NCI-H1436 treated with DMSO at 0.1 percent for 48 hours (cell line): Measurements from ENCODE around the gene IL31RA.

ENCODE experiments used
- DNase-seq: peaks from one replicate; lab custom pipeline; 2025; lab: John Stamatoyannopoulos, UW

The IL31RA gene

DNA sequence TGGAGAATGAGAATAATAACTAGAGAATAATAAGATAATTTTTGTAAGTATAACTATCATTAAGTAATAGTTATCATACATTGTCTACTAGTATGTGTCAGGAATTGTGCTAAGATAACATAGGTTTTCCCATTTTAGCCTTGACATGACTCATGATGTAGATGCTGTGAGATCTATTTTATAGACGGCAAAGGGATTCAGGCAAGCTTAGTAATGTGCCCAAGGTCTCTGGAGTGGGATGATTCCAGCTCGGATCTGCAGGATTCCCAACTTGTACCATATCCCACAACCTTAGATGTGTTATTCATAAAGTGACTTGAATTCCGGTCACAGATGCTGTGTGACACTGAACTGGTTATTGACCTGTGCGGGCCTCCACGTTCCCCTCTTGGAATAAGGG is 51.5 kb downstream of the IL31RA start:
- DNase-seq, result no peak

DNA sequence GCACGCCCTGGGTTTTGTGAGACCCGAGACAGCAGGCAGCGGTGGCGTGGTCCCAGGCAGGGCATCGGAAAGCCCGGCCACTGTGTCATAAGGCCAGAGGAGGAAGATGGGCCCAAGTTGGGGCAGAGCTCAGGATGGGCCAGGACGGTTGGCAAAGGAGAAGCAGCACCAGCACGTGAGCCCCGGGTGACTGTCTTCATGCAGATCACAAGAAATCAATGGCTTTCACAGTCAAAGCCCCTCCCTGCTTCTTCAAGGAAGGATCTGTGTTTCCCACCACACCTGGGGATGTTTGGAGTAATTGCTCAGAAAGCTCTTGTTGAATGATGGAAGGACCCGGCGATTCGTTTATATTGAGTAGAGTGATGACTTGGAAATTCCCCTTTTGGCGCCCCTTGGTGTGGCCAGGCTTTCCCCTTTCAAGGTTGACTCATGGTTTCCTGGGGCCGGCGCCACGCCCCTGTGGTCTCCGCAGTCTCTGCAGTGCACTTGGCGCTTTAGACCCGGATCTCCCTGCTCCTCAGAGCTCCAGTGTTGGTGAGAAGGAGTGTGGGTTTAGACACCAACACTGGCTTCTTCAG is 52.1 kb downstream of the IL31RA start:
- DNase-seq, result no peak

DNA sequence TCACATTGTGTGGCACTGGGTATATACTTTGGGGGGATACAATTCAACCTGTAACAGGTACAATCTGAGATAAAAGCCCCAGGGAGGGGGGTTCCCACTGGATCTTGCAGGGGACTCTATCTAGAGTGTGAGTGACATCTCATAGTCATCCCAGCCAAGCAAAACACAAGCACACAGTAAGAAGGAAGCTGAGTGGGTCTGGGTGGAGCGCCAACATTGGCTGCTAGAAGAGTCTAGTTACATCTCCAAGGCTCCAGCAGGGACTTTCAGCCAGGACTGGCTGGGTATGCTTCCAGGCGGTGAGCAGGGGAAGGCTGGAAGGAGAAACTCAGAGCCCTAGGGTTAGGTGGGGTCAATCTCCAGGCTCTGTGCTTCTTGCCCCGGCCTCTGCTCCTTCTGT is 53.0 kb downstream of the IL31RA start:
- no peak for DNase-seq

DNA sequence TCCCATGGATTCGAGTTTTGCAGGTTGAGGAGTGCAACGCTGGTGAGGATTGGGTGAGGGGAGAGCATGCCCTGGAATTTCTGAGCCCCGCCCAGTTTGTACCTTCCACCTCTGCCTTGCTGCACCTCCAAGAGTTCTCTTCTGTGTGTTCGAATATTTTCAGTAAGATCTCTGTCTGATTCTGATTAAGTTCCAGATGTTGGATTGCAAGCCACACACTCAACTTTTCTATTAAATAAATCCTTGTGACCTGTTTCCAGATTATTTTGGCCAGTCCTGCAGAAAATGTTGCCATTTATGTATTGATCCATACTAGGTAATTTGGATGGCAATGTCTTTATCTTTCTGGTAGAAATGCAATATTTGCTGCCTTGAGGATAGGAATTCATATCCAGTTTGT is 54.1 kb downstream of the IL31RA start:
- DNase-seq, result no peak

DNA sequence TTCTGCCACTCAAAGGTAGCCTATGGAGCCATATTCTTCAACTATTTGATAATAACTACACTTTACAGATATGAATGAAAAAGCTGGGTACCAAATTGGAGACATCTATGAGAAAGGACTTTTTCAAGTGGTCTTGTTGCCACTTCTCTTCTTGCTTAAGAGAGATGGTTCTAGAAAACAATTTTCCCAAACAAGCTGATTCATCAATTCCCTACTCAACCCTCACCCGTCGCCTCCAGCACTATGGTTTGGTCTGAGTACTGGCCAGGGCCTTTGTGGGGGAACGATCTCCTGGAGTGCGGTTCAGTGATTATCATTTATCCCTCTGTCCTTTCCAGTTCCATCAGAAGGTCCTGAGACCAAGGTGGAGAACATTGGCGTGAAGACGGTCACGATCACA is 56.8 kb downstream of the IL31RA start:
- no peak for DNase-seq

DNA sequence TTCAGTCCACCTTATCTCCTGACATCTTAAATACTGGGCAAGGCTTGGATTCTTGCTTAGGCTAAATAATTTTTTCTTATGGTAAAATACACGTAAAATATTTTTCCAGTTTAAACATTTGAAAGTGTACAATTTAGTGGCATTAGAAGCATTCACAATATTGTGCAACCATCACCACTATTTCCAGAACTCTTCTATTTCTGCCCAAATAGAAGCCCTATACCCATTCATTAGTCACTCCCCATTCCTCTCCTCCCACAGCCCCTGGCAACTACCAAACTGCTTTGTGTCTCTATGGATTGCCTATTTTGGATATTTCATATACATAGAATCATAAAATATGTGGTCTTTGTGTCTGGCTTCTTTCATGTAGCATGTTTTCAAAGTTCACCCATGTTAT is 57.6 kb downstream of the IL31RA start:
- no peak for DNase-seq

DNA sequence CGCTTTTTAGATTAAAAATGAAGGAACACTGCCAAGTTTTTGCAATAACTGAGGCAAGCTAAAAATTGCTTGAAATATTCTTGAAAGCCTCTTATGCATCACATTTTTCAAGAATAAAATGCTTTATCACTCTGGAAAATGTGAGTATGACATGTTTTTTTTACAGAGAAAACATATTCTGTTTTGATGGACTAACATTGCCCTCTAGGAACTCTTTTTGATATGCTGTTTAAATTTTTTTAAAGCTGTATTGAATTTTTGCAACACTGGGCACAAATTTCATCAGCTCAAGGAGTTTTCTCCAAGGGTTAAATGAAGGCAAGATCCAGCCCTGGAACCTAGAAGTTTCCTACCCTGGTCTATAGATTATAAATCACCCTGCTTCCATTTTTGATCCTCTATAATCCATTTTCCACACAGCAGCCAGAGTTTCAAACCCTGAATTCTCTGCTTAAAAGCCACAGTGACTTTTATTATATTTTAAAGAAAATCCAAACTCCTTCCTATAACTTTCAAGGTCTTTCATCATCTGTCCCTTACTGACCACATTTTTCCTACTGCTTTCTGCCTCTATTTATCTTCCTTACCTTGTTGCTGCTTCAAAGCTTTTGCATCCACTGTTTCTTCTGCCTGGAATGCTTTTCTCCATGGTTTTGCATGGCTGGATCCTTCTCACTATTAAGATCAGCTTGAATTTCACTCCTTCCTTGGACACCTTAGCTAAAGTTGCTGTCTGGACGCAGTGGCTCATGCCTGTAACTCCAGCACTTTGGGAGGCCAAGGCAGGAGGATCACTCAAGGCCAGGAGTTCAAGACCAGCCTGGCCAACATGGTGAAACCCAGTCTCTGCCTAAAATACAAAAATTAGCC is 60.9 kb downstream of the IL31RA start:
- no peak for DNase-seq

DNA sequence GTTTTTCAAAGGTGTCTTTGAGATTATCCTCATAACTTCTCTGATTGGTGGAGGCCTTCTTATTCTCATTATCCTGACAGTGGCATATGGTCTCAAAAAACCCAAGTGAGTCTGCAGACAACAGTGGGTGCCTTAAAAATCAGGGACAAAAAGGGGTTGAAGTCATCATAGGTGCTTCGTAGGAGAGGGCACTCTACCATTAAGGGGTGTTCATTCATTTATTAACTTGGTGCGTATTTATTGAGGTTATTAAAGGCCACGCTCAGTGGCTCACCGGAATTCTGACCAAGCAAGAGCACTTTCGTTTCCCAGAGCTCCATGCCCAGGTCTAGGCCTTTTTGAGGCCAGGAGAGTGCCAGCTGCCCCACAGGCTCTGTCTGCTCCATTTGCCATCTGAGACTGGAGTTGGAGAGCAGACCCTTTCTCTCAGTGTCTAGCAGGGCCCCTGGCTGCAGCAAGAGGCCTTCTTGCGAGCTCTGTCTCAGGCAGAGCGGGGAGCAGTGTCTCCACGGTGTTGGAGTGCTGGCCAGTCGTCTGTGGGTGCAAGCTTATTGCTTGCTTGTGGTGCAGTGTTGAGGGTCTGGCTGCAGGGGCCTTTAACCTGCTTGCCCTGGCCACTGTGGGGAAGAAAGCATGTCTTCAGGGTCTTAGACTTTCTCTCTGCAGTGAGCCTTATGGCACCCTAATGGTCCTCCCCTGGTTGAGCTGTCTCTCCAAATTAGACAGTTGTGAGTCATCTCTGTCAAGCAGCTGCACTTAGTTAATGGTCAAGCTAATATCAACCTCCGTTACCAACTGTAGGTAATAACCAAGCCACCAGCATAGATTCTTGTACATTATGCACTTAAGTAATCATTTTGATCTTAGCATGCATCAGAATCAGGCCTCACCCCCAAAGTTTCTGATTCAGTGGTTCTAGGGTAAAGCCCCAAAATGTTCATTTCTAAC is 62.6 kb downstream of the IL31RA start:
- DNase-seq, result no peak

DNA sequence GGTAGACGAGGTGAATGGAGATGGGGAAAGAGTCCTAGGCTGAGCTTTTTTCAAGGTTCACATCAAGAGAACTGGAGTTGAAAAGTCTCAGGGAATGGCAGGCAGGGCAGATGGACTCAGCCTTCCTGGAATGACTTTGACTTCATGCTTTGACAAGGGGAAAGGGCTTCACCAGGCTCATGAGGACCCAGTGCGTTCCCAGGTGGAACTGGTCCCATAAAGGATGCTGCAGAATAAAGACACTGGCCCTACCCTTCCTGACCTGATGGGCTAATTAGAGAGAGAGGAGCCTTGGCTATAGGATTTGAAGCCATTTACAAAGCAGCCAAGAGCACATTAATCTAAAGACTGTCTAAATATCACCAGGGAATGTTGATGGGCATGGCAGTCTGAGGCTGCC is 63.8 kb downstream of the IL31RA start:
- DNase-seq, result no peak

DNA sequence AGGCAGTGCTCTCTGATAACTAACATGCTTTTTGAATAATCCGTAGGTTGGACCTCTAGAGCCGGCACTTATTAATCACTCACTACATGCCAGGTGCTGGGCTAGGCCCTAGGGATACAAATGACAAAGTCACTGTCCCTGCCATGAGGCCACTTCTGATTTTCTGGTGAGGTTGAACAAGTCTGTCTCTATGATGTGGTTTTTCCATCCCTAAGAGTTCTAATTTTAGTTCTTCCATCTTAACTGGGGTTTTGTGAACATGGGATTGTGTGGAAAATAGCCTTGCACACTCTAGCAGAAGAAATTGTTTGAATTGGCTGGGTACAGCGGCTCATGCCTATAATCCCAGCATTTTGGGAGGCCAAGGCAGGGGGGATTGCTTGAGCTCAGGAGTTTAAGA is 64.6 kb downstream of the IL31RA start:
- no peak for DNase-seq

DNA sequence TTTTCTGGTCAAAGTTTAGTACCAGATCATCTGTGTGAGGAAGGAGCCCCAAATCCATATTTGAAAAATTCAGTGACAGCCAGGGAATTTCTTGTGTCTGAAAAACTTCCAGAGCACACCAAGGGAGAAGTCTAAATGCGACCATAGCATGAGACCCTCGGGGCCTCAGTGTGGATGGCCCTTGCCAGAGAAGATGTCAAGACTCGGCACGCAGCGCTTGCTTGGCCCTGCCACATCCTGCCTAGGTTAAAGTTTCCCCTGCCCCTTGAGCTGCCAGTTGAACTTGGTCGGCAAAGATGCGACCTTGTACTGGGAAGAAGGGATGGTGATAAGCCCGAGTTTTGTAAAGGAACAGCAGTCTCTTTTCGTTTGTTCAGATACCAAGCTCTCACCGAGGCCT is 65.8 kb downstream of the IL31RA start:
- no peak for DNase-seq

DNA sequence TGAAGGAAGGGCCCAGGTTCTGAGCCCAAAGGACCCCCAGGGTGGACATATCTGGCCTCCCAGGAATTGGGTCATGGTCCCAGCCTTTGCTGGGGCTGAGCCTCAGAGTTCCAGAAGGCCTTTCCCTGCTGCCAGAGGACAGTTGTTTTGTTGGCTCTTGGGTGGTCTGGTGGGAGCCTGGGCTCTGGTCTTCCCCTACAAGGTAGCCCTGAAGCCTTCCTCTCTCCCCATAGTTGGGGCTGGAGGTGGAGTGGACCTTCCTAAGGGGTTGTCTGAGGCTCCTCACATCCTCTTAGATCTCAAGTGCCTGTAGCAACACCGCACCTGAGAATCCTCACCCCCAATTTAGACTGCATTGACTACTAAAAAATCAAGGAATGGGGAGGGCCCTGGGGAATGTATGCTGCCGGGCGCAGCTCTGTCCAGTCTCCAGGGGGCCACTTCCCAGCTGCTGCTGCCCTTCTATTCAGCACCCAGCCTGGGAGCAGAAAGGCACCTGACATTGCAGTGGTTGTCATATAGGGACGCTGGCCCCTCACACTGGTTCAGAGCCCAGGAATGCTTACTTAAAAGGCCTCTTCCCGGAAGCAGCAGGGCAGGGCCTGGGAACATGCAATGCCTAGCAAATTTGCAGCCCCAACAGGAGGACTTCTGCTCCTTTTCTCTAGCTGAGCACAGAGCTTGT is 66.4 kb downstream of the IL31RA start:
- no peak for DNase-seq

DNA sequence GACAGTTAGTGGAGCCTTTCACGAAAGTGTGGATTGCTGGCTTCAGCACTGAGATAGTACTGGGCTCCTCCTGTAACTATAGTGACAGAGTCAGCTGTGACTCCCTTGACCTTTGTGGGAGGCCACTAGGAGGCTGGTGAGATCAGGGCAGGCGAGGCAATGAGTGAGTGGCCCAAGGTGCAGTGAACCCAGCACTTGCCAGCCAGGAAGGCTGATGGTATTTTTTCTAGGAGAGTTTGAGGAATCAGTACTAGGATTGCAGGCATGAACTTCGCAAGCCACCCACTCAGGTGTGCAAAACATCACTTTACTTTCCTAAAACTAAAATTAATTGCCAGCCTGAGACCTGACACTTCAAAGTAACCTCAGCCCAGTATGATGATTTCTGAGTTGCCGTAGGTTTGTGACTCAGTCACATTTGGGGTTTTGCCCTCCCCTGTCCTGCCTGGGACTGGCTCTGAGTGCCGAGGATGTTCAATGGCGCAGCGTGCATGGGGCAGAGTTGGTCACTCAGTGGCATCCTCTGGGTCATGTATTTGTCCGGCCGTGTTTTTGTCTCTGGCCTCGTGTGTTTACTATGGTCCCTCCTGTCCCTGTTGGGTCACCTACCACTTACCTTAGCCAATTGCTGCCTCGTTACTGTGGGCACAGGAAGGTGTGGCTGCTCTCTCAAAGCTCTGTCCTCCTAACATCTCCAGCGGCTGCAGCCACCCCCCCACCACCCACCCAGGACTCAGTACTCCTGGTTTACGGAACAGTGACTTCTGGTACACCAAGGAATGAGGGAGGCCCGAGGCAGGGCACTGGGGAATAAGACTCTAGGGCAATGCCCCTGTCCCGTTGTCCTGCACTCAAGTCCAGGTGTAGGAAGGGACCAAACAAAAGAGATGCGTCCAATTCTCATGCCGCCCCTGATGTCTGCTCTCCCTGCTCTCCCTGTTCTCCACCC is 67.2 kb downstream of the IL31RA start:
- DNase-seq, result no peak

DNA sequence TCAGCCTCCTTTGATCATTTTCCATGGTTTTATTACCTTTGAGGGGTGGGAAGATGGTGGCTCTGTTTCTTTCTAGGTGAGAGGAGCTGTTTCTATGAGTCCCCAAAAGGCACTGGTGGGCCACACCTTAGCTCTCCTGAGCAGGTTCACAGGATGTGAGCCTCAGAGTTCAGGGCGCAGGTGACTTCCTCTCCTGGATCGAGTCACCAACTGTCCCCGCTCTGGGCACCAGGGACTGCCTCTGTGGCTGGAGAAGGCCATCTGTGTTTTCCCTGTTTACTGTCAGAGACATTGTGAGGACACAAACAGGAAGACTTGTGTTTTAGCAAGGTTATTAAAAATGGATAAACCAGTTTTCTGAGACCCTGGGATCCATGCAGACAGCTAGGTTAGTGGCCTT is 68.5 kb downstream of the IL31RA start:
- DNase-seq, result no peak

DNA sequence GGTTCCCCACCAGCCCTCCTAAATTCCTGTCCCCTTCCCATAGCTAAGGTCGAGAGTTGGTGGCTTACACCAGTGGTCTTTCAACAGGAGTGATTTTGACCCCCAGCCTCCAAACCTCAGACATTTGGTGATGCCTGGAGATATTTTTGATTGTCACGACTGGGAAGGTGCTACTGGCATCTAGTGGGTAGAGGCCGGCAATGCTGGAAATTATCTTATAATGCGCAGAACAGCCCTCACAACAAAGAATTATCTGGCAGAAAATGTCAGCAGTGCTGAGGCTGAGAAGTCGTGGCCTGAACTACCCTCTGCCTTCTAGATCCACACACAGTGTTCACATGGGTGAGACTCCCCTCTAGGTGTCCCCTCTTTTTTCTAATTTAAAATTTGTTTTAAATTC is 69.6 kb downstream of the IL31RA start:
- DNase-seq, result no peak

DNA sequence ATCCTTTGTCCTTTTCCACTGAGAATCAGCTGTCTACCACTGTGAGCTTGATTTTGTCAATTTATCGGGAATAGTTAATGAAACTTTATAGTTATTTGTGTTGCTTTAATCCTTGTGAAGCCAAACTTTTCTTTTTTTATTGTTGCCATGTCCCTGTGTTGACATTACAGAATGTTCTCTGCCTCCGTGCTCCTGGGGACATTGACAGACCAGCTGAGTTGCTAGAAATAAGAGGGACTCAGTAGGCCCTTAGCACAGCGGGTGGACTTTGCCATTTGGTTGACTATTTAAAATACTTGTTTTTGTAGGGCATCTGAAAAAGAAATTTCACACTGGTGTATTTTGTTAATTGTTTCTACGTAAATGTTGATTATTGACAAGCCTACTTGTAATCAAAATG is 70.5 kb downstream of the IL31RA start:
- no peak for DNase-seq

DNA sequence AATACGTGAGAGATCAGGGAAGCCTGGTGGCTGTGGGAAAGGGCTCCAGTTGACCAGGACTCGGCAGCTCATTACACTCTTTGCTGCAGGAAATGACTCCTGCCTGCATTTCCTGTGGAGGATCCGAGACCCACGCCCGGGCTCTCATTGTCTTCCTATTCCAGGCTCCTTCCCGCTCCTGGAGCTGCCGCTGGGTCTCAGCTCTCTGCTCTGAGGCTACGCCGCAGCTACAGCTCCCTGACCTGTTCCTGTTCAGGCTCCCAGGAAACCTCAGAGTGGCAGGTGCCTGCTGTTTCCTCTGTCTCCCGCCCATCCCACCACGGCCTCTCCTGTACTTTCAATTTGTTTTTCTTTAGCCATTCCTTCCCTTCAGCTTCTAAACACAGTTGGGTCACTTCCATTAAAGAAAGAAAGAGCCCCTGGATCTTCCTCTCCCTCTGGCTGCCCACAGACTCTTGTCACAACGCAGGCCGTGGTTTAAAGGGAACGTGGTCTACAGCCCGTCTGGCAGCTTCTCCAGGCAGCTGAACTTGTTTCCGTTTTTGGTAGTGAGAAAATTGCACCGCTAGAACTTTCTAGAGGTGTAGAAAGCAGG is 72.1 kb downstream of the IL31RA start:
- no peak for DNase-seq

DNA sequence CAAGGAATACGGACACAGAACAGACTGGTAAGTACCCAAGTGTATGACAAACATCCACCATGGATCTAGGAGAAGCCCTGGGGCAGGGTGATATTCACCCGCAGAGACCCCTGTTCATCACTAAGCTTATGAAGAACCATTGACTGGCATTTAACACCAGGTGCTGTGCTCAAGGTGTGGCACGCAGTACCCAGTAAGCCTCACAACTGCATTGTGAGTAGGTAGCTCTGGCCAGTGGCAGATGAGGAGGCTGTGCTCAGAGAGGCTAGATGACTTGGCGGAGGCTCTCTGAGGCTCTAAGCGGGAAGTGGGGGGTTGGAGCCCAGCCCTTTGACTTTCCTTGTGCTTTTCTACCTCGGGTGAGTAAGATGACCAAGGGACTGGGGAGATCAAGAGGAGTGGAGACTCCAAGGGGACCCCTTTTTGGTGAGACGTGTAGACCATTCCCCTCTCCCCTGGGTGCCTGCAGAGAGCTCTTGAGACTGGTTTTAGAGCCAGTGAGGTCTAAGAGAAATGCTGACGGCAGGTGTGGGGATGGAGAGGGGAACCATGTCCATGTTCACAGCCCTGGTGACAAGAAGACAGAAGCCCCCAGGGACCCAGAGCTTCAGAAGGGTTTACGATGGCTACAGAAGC is 72.8 kb downstream of the IL31RA start:
- no peak for DNase-seq

DNA sequence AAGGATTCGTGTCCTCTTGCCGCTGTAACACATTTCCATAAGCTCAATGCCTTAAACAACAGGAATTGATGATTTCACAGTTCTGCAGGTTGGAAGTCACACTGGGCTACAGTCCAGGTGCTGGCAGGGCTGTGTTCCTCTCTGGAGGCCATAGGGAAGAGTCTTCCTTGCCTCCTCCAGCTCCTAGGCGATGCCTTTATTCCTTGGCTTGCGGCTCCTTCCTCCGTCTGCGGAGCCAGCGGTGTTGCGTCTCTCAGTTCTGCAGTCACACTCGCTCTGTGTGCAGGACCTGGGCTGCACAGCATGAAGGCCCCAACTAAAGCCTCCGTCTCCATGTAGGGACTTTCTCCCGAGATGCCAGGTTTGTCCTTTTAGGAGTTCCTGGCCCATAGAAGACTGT is 73.6 kb downstream of the IL31RA start:
- no peak for DNase-seq

DNA sequence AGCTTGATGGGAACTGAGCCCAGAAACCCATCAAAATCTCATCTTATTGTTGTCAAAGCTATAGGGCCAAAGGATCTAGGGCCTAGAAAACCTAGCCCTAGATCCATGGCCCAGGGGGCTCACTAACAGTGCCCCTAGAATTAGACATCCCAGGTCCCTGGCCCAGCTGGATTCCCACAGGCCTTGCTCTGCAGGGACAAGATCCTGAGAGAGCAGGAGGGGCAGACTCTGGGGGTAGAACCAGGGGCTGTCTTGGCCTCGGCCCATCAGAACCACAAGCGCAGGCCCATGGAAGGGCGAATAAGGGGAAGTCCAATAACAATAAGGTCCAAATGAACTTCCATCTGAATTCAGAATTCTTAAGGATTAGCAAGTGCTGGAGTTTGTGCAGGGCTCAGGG is 74.0 kb downstream of the IL31RA start:
- no peak for DNase-seq
